Measurements from ENCODE around the gene AFF1.

The AFF1 gene

DNA sequence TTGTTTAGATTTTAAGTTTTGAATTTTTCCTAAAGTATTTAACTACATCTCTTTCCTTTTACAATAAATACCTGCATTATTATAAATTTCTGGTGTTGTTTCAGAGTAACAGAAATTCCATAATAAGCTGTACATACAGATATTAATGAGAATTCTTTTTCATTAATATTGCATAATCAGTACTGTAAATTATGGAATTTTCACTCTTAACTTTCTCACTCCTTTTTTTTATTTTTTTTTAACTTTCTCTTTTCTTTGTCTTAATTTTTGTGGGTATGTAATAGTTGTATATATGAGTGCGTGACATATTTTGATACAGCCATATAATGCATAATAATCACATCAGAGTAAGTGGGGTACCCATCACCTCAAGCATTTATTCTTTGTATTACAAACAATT lies 175.1 kb downstream of the AFF1 start:
- no peak for DNase-seq
- TF ChIP-seq GATA1 (IDR thresholded peaks at IDR 0.05; ENCODE audit: low read depth, low read length) (no peak), POLR2A (IDR thresholded peaks at IDR 0.05; ENCODE audit: low read length) (no peak)

DNA sequence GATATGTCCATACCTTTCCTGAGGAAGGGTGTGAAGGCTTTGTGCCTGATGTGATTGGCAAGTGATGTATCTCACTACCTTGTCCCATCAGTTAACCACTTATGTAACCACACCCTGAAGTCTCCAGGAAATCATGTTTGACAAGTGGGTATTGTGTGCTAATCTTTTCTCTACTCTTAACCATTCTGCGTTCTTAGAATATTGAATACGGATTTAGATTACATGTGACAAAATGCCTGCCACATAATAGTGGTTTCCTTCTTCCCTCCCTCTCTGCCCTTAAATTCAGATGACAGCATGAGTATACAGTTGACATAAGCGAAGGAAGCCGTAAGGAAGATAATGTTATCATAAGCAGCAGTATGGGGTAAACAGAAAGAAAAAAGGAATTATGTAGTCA lies 177.3 kb downstream of the AFF1 start:
- TF ChIP-seq POLR2A (IDR thresholded peaks at IDR 0.05; ENCODE audit: low read length) (no peak), GATA1 (IDR thresholded peaks at IDR 0.05; ENCODE audit: low read depth, low read length) (no peak)
- peak; percentile 48 to 52 for DNase-seq

- no peak for DNase-seq
- no peak for TF ChIP-seq POLR2A (IDR thresholded peaks at IDR 0.05; ENCODE audit: low read length)
- TF ChIP-seq GATA1 (IDR thresholded peaks at IDR 0.05; ENCODE audit: low read depth, low read length): no peak
Measured at GRCh38 chr4:87114245-87115062, 179.6 kb downstream of the AFF1 start.

- no peak for DNase-seq
- no peak for TF ChIP-seq POLR2A (IDR thresholded peaks at IDR 0.05; ENCODE audit: low read length)
- no peak for TF ChIP-seq GATA1 (IDR thresholded peaks at IDR 0.05; ENCODE audit: low read depth, low read length)
Measured at GRCh38 chr4:87116231-87116630, 181.4 kb downstream of the AFF1 start.

- TF ChIP-seq POLR2A (IDR thresholded peaks at IDR 0.05; ENCODE audit: low read length): no peak
- TF ChIP-seq GATA1 (IDR thresholded peaks at IDR 0.05; ENCODE audit: low read depth, low read length): no peak
- no peak for DNase-seq
Measured at GRCh38 chr4:87117051-87117731, 182.4 kb downstream of the AFF1 start.

GRCh38 chr4:87117732-87118075 lies 182.9 kb downstream of the AFF1 start:
- no peak for DNase-seq
- TF ChIP-seq POLR2A (IDR thresholded peaks at IDR 0.05; ENCODE audit: low read length): no peak
- no peak for TF ChIP-seq GATA1 (IDR thresholded peaks at IDR 0.05; ENCODE audit: low read depth, low read length)

- DNase-seq: no peak
- no peak for TF ChIP-seq POLR2A (IDR thresholded peaks at IDR 0.05; ENCODE audit: low read length)
- TF ChIP-seq GATA1 (IDR thresholded peaks at IDR 0.05; ENCODE audit: low read depth, low read length): no peak
Measured at GRCh38 chr4:87118421-87118820, 183.6 kb downstream of the AFF1 start.

DNA sequence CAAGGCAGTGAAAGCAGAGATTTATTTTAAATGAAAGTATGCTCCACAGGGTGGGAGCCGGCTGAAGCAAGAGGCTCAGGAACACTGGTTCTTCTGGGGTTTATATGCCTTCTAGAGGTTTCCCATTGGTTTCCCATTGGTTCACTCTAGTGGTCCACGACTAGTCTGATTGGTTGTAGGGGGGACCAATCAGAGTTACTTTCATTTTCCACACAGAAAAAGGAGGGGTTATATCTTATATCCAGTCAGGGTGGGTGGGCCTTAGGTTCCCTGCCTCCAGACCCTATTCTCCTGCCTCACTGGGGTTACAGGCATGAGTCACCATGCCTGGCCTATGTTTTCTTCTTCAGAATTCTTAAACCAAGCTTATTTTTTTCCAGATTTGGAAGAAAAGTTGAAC lies 184.0 kb downstream of the AFF1 start:
- TF ChIP-seq GATA1 (IDR thresholded peaks at IDR 0.05; ENCODE audit: low read depth, low read length) (no peak), POLR2A (IDR thresholded peaks at IDR 0.05; ENCODE audit: low read length) (no peak)
- DNase-seq: peak; percentile 46 to 56

GRCh38 chr4:87120010-87120409 lies 185.2 kb downstream of the AFF1 start:
- no peak for DNase-seq
- TF ChIP-seq GATA1 (IDR thresholded peaks at IDR 0.05; ENCODE audit: low read depth, low read length) (no peak), POLR2A (IDR thresholded peaks at IDR 0.05; ENCODE audit: low read length) (no peak)

- DNase-seq: no peak
- no peak for TF ChIP-seq GATA1 (IDR thresholded peaks at IDR 0.05; ENCODE audit: low read depth, low read length)
- TF ChIP-seq POLR2A (IDR thresholded peaks at IDR 0.05; ENCODE audit: low read length): no peak
Measured at GRCh38 chr4:87120411-87121162, 185.8 kb downstream of the AFF1 start.

DNA sequence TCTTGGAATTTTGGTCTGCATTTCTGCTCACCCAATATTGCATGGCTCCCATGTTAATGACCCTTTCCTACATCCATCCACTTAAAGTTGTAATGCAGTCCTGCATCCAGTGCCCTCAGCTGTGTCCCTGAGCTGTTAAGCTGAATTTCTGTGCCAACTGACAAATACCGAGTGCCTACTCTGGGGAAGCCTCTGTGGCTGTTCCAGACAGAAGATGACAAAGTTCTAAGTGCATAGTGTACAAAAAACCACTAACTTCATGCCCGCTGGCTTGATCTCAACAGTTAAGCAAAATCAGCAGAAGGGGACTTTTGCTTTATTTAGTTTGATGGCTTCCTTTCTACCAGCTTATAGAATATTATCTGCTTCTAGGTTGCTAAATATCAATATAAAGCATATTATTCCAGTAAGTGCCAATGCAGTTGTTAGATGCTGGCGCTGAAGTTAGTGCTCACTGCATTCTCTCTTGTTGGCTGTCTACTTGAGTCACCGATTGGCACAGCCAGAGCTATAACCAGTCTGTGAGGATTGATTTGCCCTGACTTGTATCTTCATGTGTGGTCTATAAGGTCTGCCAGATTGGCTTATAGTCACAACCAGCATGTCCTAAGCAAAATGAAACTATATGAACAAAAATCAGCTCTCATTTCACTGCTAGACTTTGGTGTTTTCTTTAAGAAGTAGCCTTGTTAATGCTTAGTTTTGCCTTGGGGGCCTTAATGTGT lies 186.7 kb downstream of the AFF1 start:
- DNase-seq: no peak

GRCh38 chr4:87122252-87122651 lies 187.4 kb downstream of the AFF1 start:
- no peak for TF ChIP-seq GATA1 (IDR thresholded peaks at IDR 0.05; ENCODE audit: low read depth, low read length)
- no peak for TF ChIP-seq POLR2A (IDR thresholded peaks at IDR 0.05; ENCODE audit: low read length)
- no peak for DNase-seq

More for the DNA sequence above, 186.7 kb downstream of the AFF1 start:
- TF ChIP-seq POLR2A (IDR thresholded peaks at IDR 0.05; ENCODE audit: low read length): no peak

GRCh38 chr4:87126056-87126455 lies 191.2 kb downstream of the AFF1 start:
- DNase-seq: no peak

More at GRCh38 chr4:87126056-87126455, 191.2 kb downstream of the AFF1 start:
- no peak for TF ChIP-seq GATA1 (IDR thresholded peaks at IDR 0.05; ENCODE audit: low read depth, low read length)
- TF ChIP-seq POLR2A (IDR thresholded peaks at IDR 0.05; ENCODE audit: low read length): no peak

Data from erythroblast (primary cell).